ENCODE measurements around the gene ANKRD9.

GRCh38 chr14:102484316-102484715 is 25.3 kb downstream of the ANKRD9 start:
- TF ChIP-seq CTCF (IDR thresholded peaks at IDR 0.05) (no peak), EZH2phosphoT487 (IDR thresholded peaks at IDR 0.05) (no peak)

Measured in neural progenitor cell (in vitro differentiated cells).